Natural killer cell (primary cell): ENCODE data around the gene RSPRY1. TPM values are rescaled to one million over a fixed set of nuclear protein-coding genes. Genes with fewer than 3 reads are reported as not detected.

Source experiments
- ATAC-seq, 3 donors: fragments of 150-1000 bp in 2 of 3; fragments of 200-7000 bp in 1 of 3; cut with Tn5 transposase; 1 replicate in 1 of 3; 2 replicates in 2 of 3; pipeline ENCODE4 v1.10.0; 2021; ENCODE audit warnings: mild to moderate bottlenecking in 2 of 3, moderate library complexity in 2 of 3
- DNase-seq, 2 donors: peaks; one replicate each; pipeline versions ENCODE4 v3.0.0 to v3.0.0-alpha.2; 2013 to 2021; ENCODE audit warnings: mixed read lengths in 1 of 2
- H3K27ac ChIP-seq: one replicate; pipeline ENCODE4 v1.5.1; 2013; ENCODE audit warnings: mild to moderate bottlenecking, low read length
- H3K27me3 ChIP-seq: one replicate; pipeline ENCODE4 v1.6.1; 2013; ENCODE audit warnings: low read length; ENCODE audit not compliant: control insufficient read depth, insufficient read depth
- H3K36me3 ChIP-seq: one replicate; pipeline ENCODE4 v1.6.1; 2013; ENCODE audit warnings: low read length; ENCODE audit not compliant: control insufficient read depth, insufficient read depth
- H3K4me1 ChIP-seq: one replicate; pipeline ENCODE4 v1.6.1; 2013; ENCODE audit warnings: low read length; ENCODE audit not compliant: control insufficient read depth, insufficient read depth
- H3K4me3 ChIP-seq: one replicate; pipeline ENCODE4 v1.5.1; 2013; ENCODE audit warnings: low read length
- H3K9me3 ChIP-seq: one replicate; pipeline ENCODE4 v1.6.1; 2013; ENCODE audit warnings: low read length; ENCODE audit not compliant: control insufficient read depth, insufficient read depth
- H3K27ac Mint-ChIP-seq, 2 donors: one replicate each; pipeline ENCODE4 v1.8.0; 2022; ENCODE audit warnings: mild to moderate bottlenecking in 2 of 2, mixed read lengths in 2 of 2, moderate library complexity in 1 of 2
- H3K27me3 Mint-ChIP-seq, 2 donors: one replicate each; pipeline ENCODE4 v1.8.0; 2022; ENCODE audit warnings: low read depth in 2 of 2, mixed read lengths in 2 of 2
- H3K36me3 Mint-ChIP-seq: one replicate; pipeline ENCODE4 v1.8.0; 2022; ENCODE audit warnings: mixed read lengths
- H3K4me1 Mint-ChIP-seq, 2 donors: one replicate each; pipeline ENCODE4 v1.8.0; 2022; ENCODE audit warnings: mixed read lengths in 2 of 2
- H3K4me3 Mint-ChIP-seq: one replicate; pipeline ENCODE4 v1.8.0; 2022; ENCODE audit warnings: mild to moderate bottlenecking, moderate library complexity, mixed read lengths
- H3K9me3 Mint-ChIP-seq, 2 donors: one replicate each; pipeline ENCODE4 v1.8.0; 2022; ENCODE audit warnings: mixed read lengths in 2 of 2
- WGBS: methylation state at CpG from one replicate; pipeline ENCODE4 v1.1.7; 2013; ENCODE audit warnings: missing lambda C conversion rate; ENCODE audit not compliant: insufficient coverage; 5-methylcytosine and 5-hydroxymethylcytosine counted together
- intact Hi-C: fragments of 100-400 bp; cut with micrococcal nuclease; formaldehyde crosslinking; loops from one replicate; pipeline ENCODE4 v1.14.2; 2022
- total RNA-seq, 4 donors: library from RNA; stranded (reverse); fragments of 120-200 nt in 1 of 4; gene quantifications; one replicate each; pipeline versions ENCODE4 v1.2.3 to v1.2.4, GENCODE V29; 2013 to 2022
- TF ChIP-seq, protein P1 (sequence below): fragments of 200-600 bp; IDR thresholded peaks from one replicate; pipeline ENCODE4 v1.8.0; 2022; ENCODE audit warnings: antibody characterized with exemption

Gene RSPRY1
- total RNA-seq, 3 donors from 2014 or later (not counting 1 experiment from before 2014, with no cell fraction given), result 22.6 to 26.6 (median 23.4) TPM

- peak overlapping the region; percentile 49 for H3K27ac ChIP-seq
- DNase-seq, result no peak
- H3K27ac Mint-ChIP-seq, result no peak overlapping the region
- intact Hi-C loops, result no loop called here
- H3K36me3 Mint-ChIP-seq, result peaks cover 45% of the 10 kb centered on the region
- H3K9me3 Mint-ChIP-seq, result no peaks in the 10 kb centered on the region
- H3K4me1 Mint-ChIP-seq, result no peaks in the 10 kb centered on the region
- no peaks in the 10 kb centered on the region for H3K4me1 ChIP-seq
- 77% methylated on average over 8 of the region's 8 CpGs for WGBS
- no peak overlapping the region for H3K4me3 ChIP-seq
- no peaks in the 10 kb centered on the region for H3K9me3 ChIP-seq
- no peak overlapping the region for H3K4me3 Mint-ChIP-seq
- no peak for ATAC-seq
- H3K27me3 ChIP-seq, result no peaks in the 10 kb centered on the region
- H3K36me3 ChIP-seq, result peaks cover 61% of the 10 kb centered on the region
- TF ChIP-seq, protein P1, sequence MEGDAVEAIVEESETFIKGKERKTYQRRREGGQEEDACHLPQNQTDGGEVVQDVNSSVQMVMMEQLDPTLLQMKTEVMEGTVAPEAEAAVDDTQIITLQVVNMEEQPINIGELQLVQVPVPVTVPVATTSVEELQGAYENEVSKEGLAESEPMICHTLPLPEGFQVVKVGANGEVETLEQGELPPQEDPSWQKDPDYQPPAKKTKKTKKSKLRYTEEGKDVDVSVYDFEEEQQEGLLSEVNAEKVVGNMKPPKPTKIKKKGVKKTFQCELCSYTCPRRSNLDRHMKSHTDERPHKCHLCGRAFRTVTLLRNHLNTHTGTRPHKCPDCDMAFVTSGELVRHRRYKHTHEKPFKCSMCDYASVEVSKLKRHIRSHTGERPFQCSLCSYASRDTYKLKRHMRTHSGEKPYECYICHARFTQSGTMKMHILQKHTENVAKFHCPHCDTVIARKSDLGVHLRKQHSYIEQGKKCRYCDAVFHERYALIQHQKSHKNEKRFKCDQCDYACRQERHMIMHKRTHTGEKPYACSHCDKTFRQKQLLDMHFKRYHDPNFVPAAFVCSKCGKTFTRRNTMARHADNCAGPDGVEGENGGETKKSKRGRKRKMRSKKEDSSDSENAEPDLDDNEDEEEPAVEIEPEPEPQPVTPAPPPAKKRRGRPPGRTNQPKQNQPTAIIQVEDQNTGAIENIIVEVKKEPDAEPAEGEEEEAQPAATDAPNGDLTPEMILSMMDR, result no peak
- no peaks in the 10 kb centered on the region for H3K27me3 Mint-ChIP-seq
Observed at GRCh38 chr16:57235128-57236021, 49.2 kb downstream of the RSPRY1 start.

- Mint-ChIP-seq H3K4me1 (no peaks in the 10 kb centered on the region), H3K4me3 (no peak overlapping the region), H3K9me3 (no peaks in the 10 kb centered on the region), H3K36me3 (peaks cover 39% of the 10 kb centered on the region), H3K27me3 (no peaks in the 10 kb centered on the region), H3K27ac (no peak overlapping the region)
- Histone ChIP-seq H3K4me3 (no peak overlapping the region), H3K27me3 (no peaks in the 10 kb centered on the region), H3K36me3 (peaks cover 56% of the 10 kb centered on the region), H3K4me1 (no peaks in the 10 kb centered on the region), H3K9me3 (no peaks in the 10 kb centered on the region), H3K27ac (no peak overlapping the region)
- ATAC-seq (no peak), DNase-seq (no peak)
- TF ChIP-seq, protein P1, result no peak
- intact Hi-C loops, result no loop called here
Observed at GRCh38 chr16:57236022-57236350, 49.9 kb downstream of the RSPRY1 start.

GRCh38 chr16:57238682-57239081, 52.6 kb downstream of the RSPRY1 start:
- Histone ChIP-seq H3K27me3 (no peaks in the 10 kb centered on the region), H3K4me3 (no peak overlapping the region), H3K9me3 (no peaks in the 10 kb centered on the region), H3K36me3 (peaks cover 35% of the 10 kb centered on the region), H3K27ac (no peak overlapping the region), H3K4me1 (no peaks in the 10 kb centered on the region)
- Mint-ChIP-seq H3K4me3 (no peak overlapping the region), H3K27me3 (no peaks in the 10 kb centered on the region), H3K4me1 (no peaks in the 10 kb centered on the region), H3K27ac (no peak overlapping the region), H3K36me3 (peaks cover 25% of the 10 kb centered on the region), H3K9me3 (no peaks in the 10 kb centered on the region)
- TF ChIP-seq, protein P1, result no peak
- DNase-seq (no peak), ATAC-seq (no peak)
- intact Hi-C loops, result no loop called here
- 86% methylated on average over 2 of the region's 2 CpGs for whole genome bisulfite sequencing

DNA sequence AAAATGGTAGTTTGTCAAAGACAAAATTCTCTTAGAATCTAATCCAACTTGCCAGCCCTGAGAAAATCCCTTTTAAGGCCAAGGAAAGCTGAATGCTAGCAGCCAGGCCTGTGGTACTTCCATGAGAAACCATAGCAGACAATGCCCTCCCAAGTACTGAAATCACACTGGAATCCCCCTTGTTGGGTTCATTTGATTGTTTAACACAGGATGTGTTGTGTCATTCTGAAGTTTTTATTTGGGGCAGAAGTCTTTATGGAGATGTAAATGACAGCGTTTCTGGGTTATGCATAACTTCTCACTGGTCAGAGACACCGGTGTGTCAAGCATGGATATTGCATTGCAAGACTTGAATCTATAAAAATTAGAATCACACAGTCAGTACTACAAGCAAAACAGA, 53.0 kb downstream of the RSPRY1 start:
- Histone ChIP-seq H3K9me3 (no peaks in the 10 kb centered on the region), H3K27ac (no peak overlapping the region), H3K36me3 (peaks cover 33% of the 10 kb centered on the region), H3K27me3 (no peaks in the 10 kb centered on the region), H3K4me3 (no peak overlapping the region), H3K4me1 (peaks cover 3% of the 10 kb centered on the region)
- Mint-ChIP-seq H3K9me3 (no peaks in the 10 kb centered on the region), H3K36me3 (peaks cover 20% of the 10 kb centered on the region), H3K27ac (no peak overlapping the region), H3K4me3 (no peak overlapping the region), H3K27me3 (no peaks in the 10 kb centered on the region), H3K4me1 (peaks cover under 1 to 3% of the 10 kb centered on the region in 2 donors)
- DNase-seq (no peak), ATAC-seq (no peak)
- intact Hi-C loops, result no loop called here
- WGBS, result 69% methylated on average over 2 of the region's 2 CpGs
- TF ChIP-seq, protein P1, result no peak
